Fibroblast of lung (primary cell): ENCODE results near the gene CAPS. TPM values are rescaled to one million over a fixed set of nuclear protein-coding genes. Genes with fewer than 3 reads are reported as not detected.
"Not testable (repeated sequence)": the region's sequence is repeated elsewhere in the genome, so short reads cannot be mapped to it uniquely, and the experiment has no call there.

Source experiments
- DNase-seq, 2 donors: peaks; one replicate each; pipeline versions ENCODE4 v3.0.0 to v3.0.0-alpha.2; 2010; ENCODE audit warnings: low read depth in 2 of 2
- H2AFZ ChIP-seq: 2 replicates; pipeline ENCODE4 v1.5.1; 2012; ENCODE audit warnings: low read length, control low read depth, inconsistent platforms
- H3K27ac ChIP-seq: 2 replicates; pipeline ENCODE4 v1.5.1; 2011; ENCODE audit warnings: low read length, control low read depth; ENCODE audit not compliant: insufficient read depth
- H3K27me3 ChIP-seq: 2 replicates; pipeline ENCODE4 v1.5.1; 2011; ENCODE audit warnings: mild to moderate bottlenecking, low read length; ENCODE audit not compliant: control insufficient read depth, insufficient read depth
- H3K36me3 ChIP-seq: 2 replicates; pipeline ENCODE4 v1.5.1; 2011; ENCODE audit warnings: low read length; ENCODE audit not compliant: control insufficient read depth, insufficient read depth
- H3K4me1 ChIP-seq: 2 replicates; pipeline ENCODE4 v1.5.1; 2011; ENCODE audit warnings: low read length; ENCODE audit not compliant: control insufficient read depth, insufficient read depth; ENCODE audit errors: extremely low read depth
- H3K4me2 ChIP-seq: 2 replicates; pipeline ENCODE4 v1.5.1; 2011; ENCODE audit warnings: low read length, control low read depth; ENCODE audit not compliant: insufficient read depth; ENCODE audit errors: extremely low read depth
- H3K4me3 ChIP-seq, 4 experiments: fragments of 200-600 bp in 1 of 4; sonication (generic) in 1 of 4; replicated peaks in 1 of 4; 2 replicates each; pipeline ENCODE4 v1.5.1; 2011 to 2016; ENCODE audit warnings: low read length in 4 of 4, low read depth in 3 of 4, mild to moderate bottlenecking in 3 of 4, control low read depth in 2 of 4, inconsistent platforms in 1 of 4, mixed read lengths in 1 of 4; ENCODE audit not compliant: insufficient read depth in 1 of 4; ENCODE audit errors: control extremely low read depth in 1 of 4
- H3K79me2 ChIP-seq: 2 replicates; pipeline ENCODE4 v1.5.1; 2012; ENCODE audit warnings: mild to moderate bottlenecking, low read length, inconsistent platforms; ENCODE audit not compliant: control insufficient read depth, insufficient read depth
- H3K9ac ChIP-seq: 2 replicates; pipeline ENCODE4 v1.5.1; 2011; ENCODE audit warnings: mild to moderate bottlenecking, low read length, control low read depth; ENCODE audit not compliant: insufficient read depth
- H3K9me3 ChIP-seq: 2 replicates; pipeline ENCODE4 v1.5.1; 2012; ENCODE audit warnings: low read depth, low read length; ENCODE audit not compliant: control insufficient read depth, insufficient read depth
- H4K20me1 ChIP-seq: 2 replicates; pipeline ENCODE4 v1.5.1; 2011; ENCODE audit warnings: low read length; ENCODE audit not compliant: control insufficient read depth, insufficient read depth; ENCODE audit errors: extremely low read depth
- CTCF ChIP-seq, 2 donors: IDR thresholded peaks in 1 of 2; conservative IDR thresholded peaks in 1 of 2; 1 replicate in 1 of 2; 2 replicates in 1 of 2; pipeline ENCODE4 v1.5.1; 2011 to 2012; ENCODE audit warnings: low read length in 2 of 2, control low read depth in 1 of 2, inconsistent platforms in 1 of 2, low read depth in 1 of 2, mild to moderate bottlenecking in 1 of 2
- EZH2 ChIP-seq: IDR thresholded peaks from 2 replicates; pipeline ENCODE4 v1.5.1; 2012; ENCODE audit warnings: low read length, control low read depth, mild to moderate bottlenecking; ENCODE audit errors: missing control alignments
- polyA plus RNA-seq, 2 donors: library from polyadenylated mRNA; depleted of rRNA in 1 of 2; stranded (reverse) in 1 of 2; unstranded in 1 of 2; fragments of >200 nt; gene quantifications; 2 replicates each; pipeline ENCODE4 v1.2.1, GENCODE V29; 2011 to 2012; ENCODE audit warnings: missing spikeins in 1 of 2
- total RNA-seq: library from RNA; depleted of rRNA; stranded (reverse); fragments of >200 nt; gene quantifications from 2 replicates; pipeline ENCODE4 v1.2.1, GENCODE V29; 2014

The CAPS gene
- total and polyA plus RNA-seq, 2 donors (not counting 1 experiment from before 2014, with no cell fraction given): 1.6 to 7.3 TPM

GRCh38 chr19:5880604-5881078, 33.4 kb upstream of the CAPS start:
- Histone ChIP-seq H3K79me2 (no peaks in the 10 kb centered on the region), H3K27me3 (no peaks in the 10 kb centered on the region), H3K9me3 (no peaks in the 10 kb centered on the region), H3K27ac (no peak overlapping the region), H3K9ac (no peak overlapping the region), H4K20me1 (no peaks in the 10 kb centered on the region), H3K4me2 (peak overlapping the region; percentile 23), H3K4me1 (peaks cover 5% of the 10 kb centered on the region), H2AFZ (no peak overlapping the region), H3K36me3 (no peaks in the 10 kb centered on the region), H3K4me3 (no peak overlapping the region)
- TF ChIP-seq CTCF (conservative IDR thresholded peaks at IDR 0.05 in 1 of 2, IDR thresholded peaks at IDR 0.05 in 1 of 2; ENCODE audit: low read depth in 1 of 2, low read length in 2 of 2): no peak
- no peak for TF ChIP-seq EZH2
- DNase-seq: peak; percentile 66 to 72

- Histone ChIP-seq H3K4me1 (peaks cover 5% of the 10 kb centered on the region), H3K9me3 (no peaks in the 10 kb centered on the region), H3K27me3 (no peaks in the 10 kb centered on the region), H4K20me1 (no peaks in the 10 kb centered on the region), H3K27ac (no peak overlapping the region), H3K4me2 (no peak overlapping the region), H3K36me3 (no peaks in the 10 kb centered on the region), H2AFZ (no peak overlapping the region), H3K4me3 (no peak overlapping the region), H3K9ac (no peak overlapping the region), H3K79me2 (no peaks in the 10 kb centered on the region)
- no peak for DNase-seq
- TF ChIP-seq EZH2 (no peak), CTCF (conservative IDR thresholded peaks at IDR 0.05 in 1 of 2, IDR thresholded peaks at IDR 0.05 in 1 of 2; ENCODE audit: low read depth in 1 of 2, low read length in 2 of 2) (no peak)
Observed at GRCh38 chr19:5881543-5882299, 32.3 kb upstream of the CAPS start.

- DNase-seq: peak in 1 of 2 donors; percentile 37
- Histone ChIP-seq H4K20me1 (no peaks in the 10 kb centered on the region), H2AFZ (no peak overlapping the region), H3K4me1 (peaks cover 5% of the 10 kb centered on the region), H3K9ac (no peak overlapping the region), H3K9me3 (no peaks in the 10 kb centered on the region), H3K79me2 (no peaks in the 10 kb centered on the region), H3K27ac (no peak overlapping the region), H3K4me3 (no peak overlapping the region), H3K27me3 (no peaks in the 10 kb centered on the region), H3K36me3 (no peaks in the 10 kb centered on the region), H3K4me2 (no peak overlapping the region)
- TF ChIP-seq EZH2 (no peak), CTCF (conservative IDR thresholded peaks at IDR 0.05 in 1 of 2, IDR thresholded peaks at IDR 0.05 in 1 of 2; ENCODE audit: low read depth in 1 of 2, low read length in 2 of 2) (no peak)
Observed at GRCh38 chr19:5882421-5882968, 31.6 kb upstream of the CAPS start.

- H3K27me3 ChIP-seq, DNase-seq, H3K9me3 ChIP-seq, H3K4me1 ChIP-seq, H3K79me2 ChIP-seq, H4K20me1 ChIP-seq, H3K27ac ChIP-seq, H3K9ac ChIP-seq, H2AFZ ChIP-seq, H3K36me3 ChIP-seq, H3K4me2 ChIP-seq, H3K4me3 ChIP-seq: not testable (repeated sequence)
Observed at GRCh38 chr19:5883157-5883873, 30.7 kb upstream of the CAPS start.
